ENCODE results near the gene KDSR.

DNA sequence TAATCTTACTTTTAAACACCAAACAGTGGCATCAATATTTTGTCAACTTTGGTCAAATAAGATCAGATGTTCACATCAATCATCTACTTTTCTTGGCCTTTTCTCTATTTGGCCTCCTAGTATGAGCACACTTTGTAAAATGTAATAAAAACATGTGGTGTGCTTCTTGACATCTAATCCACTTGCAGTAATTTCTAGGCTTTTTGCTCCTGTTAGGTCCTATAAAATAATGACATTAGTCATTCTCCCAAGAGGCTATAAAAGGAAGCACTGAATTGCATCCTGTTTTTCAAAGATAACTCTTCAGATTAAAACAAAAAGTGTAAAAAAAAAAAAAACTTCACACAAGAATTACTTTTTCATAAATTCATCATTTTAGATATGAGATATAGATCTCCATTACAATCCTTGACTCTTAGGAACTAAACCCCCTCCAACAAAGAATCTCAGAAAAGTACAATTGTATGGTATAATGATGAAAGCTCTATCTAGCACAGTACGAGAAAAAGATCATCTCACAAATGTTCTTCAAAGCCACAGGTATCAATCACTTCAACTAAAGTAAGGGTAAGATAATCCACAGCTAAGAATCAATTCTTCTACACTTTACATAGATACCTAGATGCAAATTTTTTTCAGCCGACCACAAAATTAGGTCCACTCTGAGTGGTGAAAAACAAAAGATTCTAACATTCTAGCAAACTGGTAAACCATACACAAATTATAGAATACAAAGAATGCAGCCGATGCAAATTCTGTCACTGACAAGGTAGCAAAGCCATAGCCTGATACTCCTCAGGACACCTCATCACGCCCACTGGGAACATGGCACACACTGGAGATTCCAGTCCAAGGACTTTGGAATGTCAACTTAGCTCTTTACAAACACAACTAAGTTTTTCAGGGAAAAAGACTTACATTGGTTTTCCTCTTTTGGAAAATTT, 50.1 kb downstream of the KDSR start:
- TF ChIP-seq, protein P1, sequence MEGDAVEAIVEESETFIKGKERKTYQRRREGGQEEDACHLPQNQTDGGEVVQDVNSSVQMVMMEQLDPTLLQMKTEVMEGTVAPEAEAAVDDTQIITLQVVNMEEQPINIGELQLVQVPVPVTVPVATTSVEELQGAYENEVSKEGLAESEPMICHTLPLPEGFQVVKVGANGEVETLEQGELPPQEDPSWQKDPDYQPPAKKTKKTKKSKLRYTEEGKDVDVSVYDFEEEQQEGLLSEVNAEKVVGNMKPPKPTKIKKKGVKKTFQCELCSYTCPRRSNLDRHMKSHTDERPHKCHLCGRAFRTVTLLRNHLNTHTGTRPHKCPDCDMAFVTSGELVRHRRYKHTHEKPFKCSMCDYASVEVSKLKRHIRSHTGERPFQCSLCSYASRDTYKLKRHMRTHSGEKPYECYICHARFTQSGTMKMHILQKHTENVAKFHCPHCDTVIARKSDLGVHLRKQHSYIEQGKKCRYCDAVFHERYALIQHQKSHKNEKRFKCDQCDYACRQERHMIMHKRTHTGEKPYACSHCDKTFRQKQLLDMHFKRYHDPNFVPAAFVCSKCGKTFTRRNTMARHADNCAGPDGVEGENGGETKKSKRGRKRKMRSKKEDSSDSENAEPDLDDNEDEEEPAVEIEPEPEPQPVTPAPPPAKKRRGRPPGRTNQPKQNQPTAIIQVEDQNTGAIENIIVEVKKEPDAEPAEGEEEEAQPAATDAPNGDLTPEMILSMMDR (IDR thresholded peaks at IDR 0.05): no peak
- no peak for TF ChIP-seq ZFX (IDR thresholded peaks at IDR 0.05; ENCODE audit: borderline replicate concordance)

Measured in 22Rv1 (cell line).